GM21360 (cell line): ENCODE results near the gene TP53BP2.
"Not testable (repeated sequence)": the region's sequence is repeated elsewhere in the genome, so short reads cannot be mapped to it uniquely, and the experiment has no call there.

Experiments used
- ATAC-seq: cut with Tn5 transposase; IDR thresholded peaks from one replicate; pipeline ENCODE4 v1.9.1; 2021; ENCODE audit warnings: mild to moderate bottlenecking, moderate library complexity; ENCODE audit not compliant: unreplicated experiment

TP53BP2 gene

GRCh38 chr1:223748405-223748772 lies 97.4 kb downstream of the TP53BP2 start:
- ATAC-seq: no peak

GRCh38 chr1:223747838-223748335 lies 97.9 kb downstream of the TP53BP2 start:
- no peak for ATAC-seq

- ATAC-seq: no peak
Observed at GRCh38 chr1:223745731-223746130, 100.0 kb downstream of the TP53BP2 start.

GRCh38 chr1:223742856-223743517 lies 102.8 kb downstream of the TP53BP2 start:
- ATAC-seq: no peak

GRCh38 chr1:223741861-223742260 lies 103.9 kb downstream of the TP53BP2 start:
- no peak for ATAC-seq

GRCh38 chr1:223740038-223740736 lies 105.6 kb downstream of the TP53BP2 start:
- not testable (repeated sequence) for ATAC-seq

- ATAC-seq: no peak
Observed at GRCh38 chr1:223739366-223740037, 106.2 kb downstream of the TP53BP2 start.

- no peak for ATAC-seq
Observed at GRCh38 chr1:223738465-223739365, 107.0 kb downstream of the TP53BP2 start.

GRCh38 chr1:223737342-223737741 lies 108.4 kb downstream of the TP53BP2 start:
- ATAC-seq: no peak

GRCh38 chr1:223736638-223737037 lies 109.1 kb downstream of the TP53BP2 start:
- ATAC-seq: not testable (repeated sequence)

GRCh38 chr1:223733898-223734852 lies 111.6 kb downstream of the TP53BP2 start:
- ATAC-seq: no peak

GRCh38 chr1:223732993-223733798 lies 112.6 kb downstream of the TP53BP2 start:
- ATAC-seq: no peak

- ATAC-seq: no peak
Observed at GRCh38 chr1:223731133-223731770, 114.5 kb downstream of the TP53BP2 start.

GRCh38 chr1:223730479-223731132 lies 115.1 kb downstream of the TP53BP2 start:
- no peak for ATAC-seq

GRCh38 chr1:223729906-223730305 lies 115.8 kb downstream of the TP53BP2 start:
- ATAC-seq: no peak
